ENCODE measurements around the gene MTHFD1L.

DNA sequence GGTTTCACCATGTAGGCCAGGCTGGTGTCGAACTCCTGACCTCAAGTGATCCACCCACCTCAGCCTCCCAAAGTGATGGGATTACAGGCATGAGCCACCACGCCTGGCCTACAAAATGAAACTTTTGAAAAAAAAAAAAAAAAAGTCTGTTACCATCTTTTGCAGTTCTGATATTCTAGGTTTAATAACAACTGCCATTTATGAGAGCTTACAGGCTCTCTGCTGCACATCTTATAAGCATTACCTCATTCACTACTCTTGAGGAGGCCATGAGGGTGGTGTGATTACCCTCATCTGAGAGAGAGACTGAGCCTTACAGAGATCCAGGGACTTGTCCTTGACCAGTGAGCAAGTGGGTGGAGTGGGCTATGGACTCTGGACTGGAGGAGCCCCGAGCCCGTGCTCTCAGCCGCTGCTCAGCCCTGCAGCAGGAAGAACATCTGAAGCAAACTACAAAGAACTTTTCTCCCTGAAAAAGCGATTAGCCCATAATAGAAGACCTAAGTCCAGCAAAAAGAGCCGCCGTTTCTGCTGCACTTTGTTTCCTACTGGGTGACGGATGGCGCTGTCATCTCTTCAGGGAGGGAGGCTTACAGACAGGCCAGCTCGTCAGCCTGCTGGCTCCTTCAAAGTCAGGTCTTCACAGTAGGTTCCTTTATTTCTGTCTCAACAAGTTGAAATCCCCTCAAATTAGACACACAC, 254.5 kb downstream of the MTHFD1L start:
- TF ChIP-seq, protein P1, sequence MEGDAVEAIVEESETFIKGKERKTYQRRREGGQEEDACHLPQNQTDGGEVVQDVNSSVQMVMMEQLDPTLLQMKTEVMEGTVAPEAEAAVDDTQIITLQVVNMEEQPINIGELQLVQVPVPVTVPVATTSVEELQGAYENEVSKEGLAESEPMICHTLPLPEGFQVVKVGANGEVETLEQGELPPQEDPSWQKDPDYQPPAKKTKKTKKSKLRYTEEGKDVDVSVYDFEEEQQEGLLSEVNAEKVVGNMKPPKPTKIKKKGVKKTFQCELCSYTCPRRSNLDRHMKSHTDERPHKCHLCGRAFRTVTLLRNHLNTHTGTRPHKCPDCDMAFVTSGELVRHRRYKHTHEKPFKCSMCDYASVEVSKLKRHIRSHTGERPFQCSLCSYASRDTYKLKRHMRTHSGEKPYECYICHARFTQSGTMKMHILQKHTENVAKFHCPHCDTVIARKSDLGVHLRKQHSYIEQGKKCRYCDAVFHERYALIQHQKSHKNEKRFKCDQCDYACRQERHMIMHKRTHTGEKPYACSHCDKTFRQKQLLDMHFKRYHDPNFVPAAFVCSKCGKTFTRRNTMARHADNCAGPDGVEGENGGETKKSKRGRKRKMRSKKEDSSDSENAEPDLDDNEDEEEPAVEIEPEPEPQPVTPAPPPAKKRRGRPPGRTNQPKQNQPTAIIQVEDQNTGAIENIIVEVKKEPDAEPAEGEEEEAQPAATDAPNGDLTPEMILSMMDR (IDR thresholded peaks at IDR 0.05): no peak
- TF ChIP-seq POLR2A (IDR thresholded peaks at IDR 0.05) (no peak), POLR2AphosphoS5 (IDR thresholded peaks at IDR 0.05) (no peak)
